IMR-90 (cell line): ENCODE measurements around the gene POU2F1.
A peak's percentile ranks its signal among the peaks of the same experiment; 100 is the strongest.

Experiments used
- BHLHE40 ChIP-seq: fragments of 150-350 bp; IDR thresholded peaks from 2 replicates; pipeline ENCODE4 v1.6.1; 2016; ENCODE audit warnings: mild to moderate bottlenecking, low read depth, low read length
- CEBPB ChIP-seq: IDR thresholded peaks from 2 replicates; pipeline ENCODE4 v1.6.1; 2012; ENCODE audit warnings: low read depth, low read length, improper control_type of control experiment
- FOS ChIP-seq: fragments of 150-350 bp; IDR thresholded peaks from 2 replicates; pipeline ENCODE4 v1.6.1; 2016; ENCODE audit warnings: low read depth, low read length
- MAFK ChIP-seq: IDR thresholded peaks from 2 replicates; pipeline ENCODE4 v1.6.1; 2012; ENCODE audit warnings: low read depth, low read length, improper control_type of control experiment
- MXI1 ChIP-seq: IDR thresholded peaks from 2 replicates; pipeline ENCODE4 v1.6.1; 2012; ENCODE audit warnings: low read depth, mild to moderate bottlenecking, low read length, moderate library complexity, borderline replicate concordance
- POLR2A ChIP-seq: IDR thresholded peaks from 2 replicates; pipeline ENCODE4 v1.6.1; 2012; ENCODE audit warnings: mild to moderate bottlenecking, low read depth, low read length
- RFX5 ChIP-seq: IDR thresholded peaks from 2 replicates; pipeline ENCODE4 v1.8.0; 2012; ENCODE audit warnings: low read depth, mild to moderate bottlenecking, low read length, moderate library complexity
- TF ChIP-seq, protein P1 (sequence below): conservative IDR thresholded peaks from 2 replicates; pipeline ENCODE4 v1.5.1; 2012; ENCODE audit warnings: mild to moderate bottlenecking, low read depth, low read length, improper control_type of control experiment
- TF ChIP-seq, protein P2 (sequence below): fragments of 150-350 bp; IDR thresholded peaks from 2 replicates; pipeline ENCODE4 v1.6.1; 2016; ENCODE audit warnings: low read depth, mild to moderate bottlenecking, low read length, moderate library complexity, borderline replicate concordance
- TF ChIP-seq, protein P3 (sequence below): fragments of 150-350 bp; IDR thresholded peaks from 2 replicates; pipeline ENCODE4 v1.6.1; 2017; ENCODE audit warnings: mild to moderate bottlenecking, antibody characterized with exemption, low read length, low read depth

- no peak for TF ChIP-seq MXI1
- TF ChIP-seq, protein P1, sequence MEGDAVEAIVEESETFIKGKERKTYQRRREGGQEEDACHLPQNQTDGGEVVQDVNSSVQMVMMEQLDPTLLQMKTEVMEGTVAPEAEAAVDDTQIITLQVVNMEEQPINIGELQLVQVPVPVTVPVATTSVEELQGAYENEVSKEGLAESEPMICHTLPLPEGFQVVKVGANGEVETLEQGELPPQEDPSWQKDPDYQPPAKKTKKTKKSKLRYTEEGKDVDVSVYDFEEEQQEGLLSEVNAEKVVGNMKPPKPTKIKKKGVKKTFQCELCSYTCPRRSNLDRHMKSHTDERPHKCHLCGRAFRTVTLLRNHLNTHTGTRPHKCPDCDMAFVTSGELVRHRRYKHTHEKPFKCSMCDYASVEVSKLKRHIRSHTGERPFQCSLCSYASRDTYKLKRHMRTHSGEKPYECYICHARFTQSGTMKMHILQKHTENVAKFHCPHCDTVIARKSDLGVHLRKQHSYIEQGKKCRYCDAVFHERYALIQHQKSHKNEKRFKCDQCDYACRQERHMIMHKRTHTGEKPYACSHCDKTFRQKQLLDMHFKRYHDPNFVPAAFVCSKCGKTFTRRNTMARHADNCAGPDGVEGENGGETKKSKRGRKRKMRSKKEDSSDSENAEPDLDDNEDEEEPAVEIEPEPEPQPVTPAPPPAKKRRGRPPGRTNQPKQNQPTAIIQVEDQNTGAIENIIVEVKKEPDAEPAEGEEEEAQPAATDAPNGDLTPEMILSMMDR, result no peak
- TF ChIP-seq POLR2A, result no peak
- TF ChIP-seq RFX5, result no peak
- no peak for TF ChIP-seq FOS
- no peak for TF ChIP-seq BHLHE40
- no peak for TF ChIP-seq CEBPB
- TF ChIP-seq, protein P2, sequence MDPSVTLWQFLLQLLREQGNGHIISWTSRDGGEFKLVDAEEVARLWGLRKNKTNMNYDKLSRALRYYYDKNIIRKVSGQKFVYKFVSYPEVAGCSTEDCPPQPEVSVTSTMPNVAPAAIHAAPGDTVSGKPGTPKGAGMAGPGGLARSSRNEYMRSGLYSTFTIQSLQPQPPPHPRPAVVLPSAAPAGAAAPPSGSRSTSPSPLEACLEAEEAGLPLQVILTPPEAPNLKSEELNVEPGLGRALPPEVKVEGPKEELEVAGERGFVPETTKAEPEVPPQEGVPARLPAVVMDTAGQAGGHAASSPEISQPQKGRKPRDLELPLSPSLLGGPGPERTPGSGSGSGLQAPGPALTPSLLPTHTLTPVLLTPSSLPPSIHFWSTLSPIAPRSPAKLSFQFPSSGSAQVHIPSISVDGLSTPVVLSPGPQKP, result no peak
- TF ChIP-seq, protein P3, sequence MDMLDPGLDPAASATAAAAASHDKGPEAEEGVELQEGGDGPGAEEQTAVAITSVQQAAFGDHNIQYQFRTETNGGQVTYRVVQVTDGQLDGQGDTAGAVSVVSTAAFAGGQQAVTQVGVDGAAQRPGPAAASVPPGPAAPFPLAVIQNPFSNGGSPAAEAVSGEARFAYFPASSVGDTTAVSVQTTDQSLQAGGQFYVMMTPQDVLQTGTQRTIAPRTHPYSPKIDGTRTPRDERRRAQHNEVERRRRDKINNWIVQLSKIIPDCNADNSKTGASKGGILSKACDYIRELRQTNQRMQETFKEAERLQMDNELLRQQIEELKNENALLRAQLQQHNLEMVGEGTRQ, result no peak
- TF ChIP-seq MAFK, result peak; percentile 52
These were observed 71.0 kb downstream of the POU2F1 start for GRCh38 chr1:167291539-167292185.
